Breast epithelium (tissue), 3 donors: ENCODE measurements around the gene LDHAL6A.

Experiments
- POLR2A ChIP-seq: fragments of 450-650 bp; IDR thresholded peaks from one replicate; pipeline ENCODE4 v1.6.1; 2016; ENCODE audit warnings: antibody characterized with exemption, mild to moderate bottlenecking, moderate library complexity
- POLR2AphosphoS5 ChIP-seq, 3 donors: sonication (generic); formaldehyde crosslinking; IDR thresholded peaks; one replicate each; pipeline ENCODE4 v1.6.1; 2017; ENCODE audit warnings: antibody characterized with exemption in 3 of 3

GRCh38 chr11:18466402-18466801 lies 10.7 kb downstream of the LDHAL6A start:
- TF ChIP-seq POLR2A (no peak), POLR2AphosphoS5 (IDR thresholded peaks at IDR 0.05) (no peak)
